Activated T-cell treated with anti-CD3 and anti-CD28 coated beads, Interleukin-2, amount 50 U/mL, for 1 hour (primary cell): Measurements from ENCODE around the gene CACNG4.
"Not testable (repeated sequence)": the region's sequence is repeated elsewhere in the genome, so short reads cannot be mapped to it uniquely, and the experiment has no call there.

ENCODE experiments used
- DNase-seq: peaks from one replicate; pipeline ENCODE4 v3.0.0-alpha.2; 2020

The CACNG4 gene

DNA sequence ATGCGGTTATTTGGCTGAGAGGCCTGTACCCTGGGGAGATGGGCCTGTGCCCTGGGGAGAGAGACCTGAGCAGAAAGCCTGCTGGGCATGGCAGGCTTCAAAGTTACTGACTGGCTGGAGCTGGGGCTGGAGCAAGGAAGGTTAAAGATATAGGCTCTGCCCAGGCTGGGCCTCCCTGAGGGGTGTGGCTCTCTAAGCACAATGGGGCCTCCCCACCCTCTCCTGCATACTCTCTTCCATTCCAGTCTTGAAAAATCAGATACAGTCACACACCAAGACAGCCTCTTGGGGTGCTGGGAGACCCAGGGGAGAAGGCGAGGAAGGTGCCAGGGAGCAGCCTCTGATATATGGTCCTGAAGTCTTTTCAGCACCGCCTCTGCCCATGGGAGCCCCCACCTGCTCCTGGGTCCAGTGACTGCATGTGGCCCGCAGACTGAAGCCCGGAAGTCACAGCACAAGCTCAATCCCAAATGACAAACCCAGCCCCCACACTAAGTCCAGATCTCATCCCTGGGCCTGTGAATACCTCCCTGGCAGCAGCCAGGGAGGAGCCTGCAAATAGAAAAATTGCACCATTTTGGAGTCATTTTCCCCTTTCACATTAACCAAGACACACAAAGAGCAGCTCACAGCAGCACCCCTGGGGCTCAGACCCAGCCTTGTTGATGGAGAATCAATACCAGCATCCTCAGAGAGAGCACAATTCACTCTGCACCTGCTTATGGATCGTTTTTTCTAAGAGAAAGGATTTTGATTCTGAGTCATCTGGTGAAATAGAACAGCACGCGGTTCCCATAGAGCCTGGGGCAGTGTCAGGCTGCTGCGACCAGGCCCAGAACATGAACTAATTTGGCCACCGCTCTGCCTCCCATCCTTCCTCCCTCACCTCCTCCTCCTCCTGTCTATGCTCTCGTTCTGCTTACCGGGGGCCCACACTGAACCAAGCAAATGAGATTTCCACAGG, 54.2 kb downstream of the CACNG4 start:
- DNase-seq = no peak

DNA sequence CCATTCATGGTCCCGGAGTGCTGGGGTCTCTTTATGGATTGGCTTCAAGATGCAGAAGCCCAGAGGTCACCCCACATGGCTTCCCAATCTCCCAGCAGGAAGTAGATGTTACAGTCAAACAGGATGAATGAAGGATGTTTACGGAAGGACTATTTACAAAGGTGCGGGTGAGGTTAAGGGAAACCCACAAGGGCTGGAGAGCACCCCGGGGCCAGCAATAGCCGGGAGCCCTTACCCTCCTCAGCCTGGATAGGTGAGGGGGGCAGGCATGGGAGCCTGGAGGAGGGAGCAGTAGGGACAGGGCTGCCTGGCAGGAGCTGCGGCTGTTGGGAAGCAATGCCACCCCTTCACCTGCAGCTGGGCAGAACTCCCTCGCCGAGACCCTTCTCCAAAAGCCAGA, 55.3 kb downstream of the CACNG4 start:
- no peak for DNase-seq

DNA sequence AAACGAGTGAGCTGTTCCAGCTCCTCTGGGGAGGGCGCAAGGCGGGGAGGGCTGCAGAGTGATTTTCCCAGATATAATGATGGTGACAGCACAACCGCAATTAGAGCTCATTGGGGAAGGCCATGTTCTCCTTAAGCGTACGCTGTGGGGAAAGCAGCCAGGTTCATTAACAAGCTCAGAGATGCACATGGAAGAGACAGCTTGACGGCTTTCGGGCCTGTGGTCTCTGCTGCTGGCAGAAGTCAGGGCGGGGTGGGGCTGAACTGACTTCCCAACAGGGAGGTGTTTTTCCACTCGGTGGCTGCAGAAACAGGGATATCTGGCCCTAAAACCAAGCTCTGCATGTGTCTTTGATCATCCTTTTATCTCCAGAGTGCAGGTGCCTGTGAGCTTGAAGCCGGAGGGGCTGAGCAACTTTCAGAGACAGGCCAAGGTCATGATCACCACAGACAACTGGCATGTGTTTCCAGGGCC, 55.8 kb downstream of the CACNG4 start:
- no peak for DNase-seq

DNA sequence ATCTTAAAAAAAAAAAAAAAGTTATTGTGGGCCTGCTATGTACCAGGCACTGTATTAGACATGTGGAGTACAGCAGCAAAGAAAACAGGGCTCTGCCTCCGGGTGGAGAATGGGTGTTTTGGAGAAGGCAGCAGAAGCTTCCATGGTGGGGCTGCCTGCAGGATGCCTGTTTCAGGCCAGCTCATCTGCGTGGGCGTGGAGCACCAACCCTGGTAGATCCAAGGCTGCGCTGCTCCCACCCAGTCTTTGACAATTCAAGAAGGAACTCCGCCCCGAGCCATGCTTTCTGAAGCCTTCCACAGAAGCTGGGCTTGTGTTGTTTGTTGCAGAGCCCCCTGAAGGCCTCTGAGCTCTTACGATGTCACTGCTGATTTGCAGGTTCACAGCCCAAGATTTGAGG, 56.7 kb downstream of the CACNG4 start:
- no peak for DNase-seq

DNA sequence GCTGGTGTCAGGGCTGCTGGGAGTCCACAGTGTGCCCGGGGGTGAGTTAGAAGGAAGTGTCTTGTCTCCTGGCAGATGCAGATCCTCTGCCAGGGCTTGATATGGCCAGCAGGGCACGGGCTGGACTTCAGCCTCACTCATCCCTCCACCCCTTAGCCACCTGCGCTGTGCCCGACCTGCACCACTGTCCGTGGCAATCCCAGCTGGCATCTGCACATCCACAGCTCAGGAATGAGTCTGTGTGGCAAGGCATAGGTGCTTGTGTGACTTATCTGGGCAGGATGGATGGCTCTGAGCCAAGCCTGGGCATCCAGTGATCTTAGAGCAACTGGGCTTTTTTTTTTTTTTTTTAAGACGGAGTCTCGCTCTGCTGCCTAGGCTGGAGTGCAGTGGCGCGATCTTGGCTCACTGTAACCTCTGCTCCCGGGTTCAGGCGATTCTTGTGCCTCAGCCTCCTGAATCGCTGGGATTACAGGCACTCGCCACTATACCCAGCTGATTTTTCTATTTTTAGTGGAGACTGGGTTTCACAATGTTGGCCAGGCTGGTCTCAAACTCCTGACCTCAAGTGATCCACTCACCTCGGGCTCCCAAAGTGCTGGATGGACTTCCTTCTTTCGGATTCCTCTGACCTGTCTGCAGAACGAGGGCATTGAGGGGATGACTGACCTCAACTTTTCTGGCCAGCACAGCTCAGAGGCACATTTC, 57.4 kb downstream of the CACNG4 start:
- DNase-seq = no peak

DNA sequence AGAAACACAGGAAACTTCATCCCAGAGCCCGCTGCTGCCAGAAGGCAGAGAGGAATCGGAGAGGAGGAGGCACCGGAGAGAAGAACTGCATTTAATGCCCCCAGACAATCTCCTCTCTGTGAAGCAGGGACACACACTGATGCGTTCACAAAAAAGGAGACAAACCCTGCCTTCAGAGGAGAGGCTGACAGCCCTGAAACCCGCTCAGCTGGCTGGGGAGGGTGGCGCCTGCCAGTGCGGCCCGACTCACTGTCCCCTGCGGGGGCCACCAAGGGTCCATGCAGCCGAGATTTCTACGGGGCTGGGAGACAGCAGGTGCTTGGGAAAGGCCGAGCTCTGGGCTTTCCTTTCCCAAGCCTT, 57.9 kb downstream of the CACNG4 start:
- DNase-seq = no peak

DNA sequence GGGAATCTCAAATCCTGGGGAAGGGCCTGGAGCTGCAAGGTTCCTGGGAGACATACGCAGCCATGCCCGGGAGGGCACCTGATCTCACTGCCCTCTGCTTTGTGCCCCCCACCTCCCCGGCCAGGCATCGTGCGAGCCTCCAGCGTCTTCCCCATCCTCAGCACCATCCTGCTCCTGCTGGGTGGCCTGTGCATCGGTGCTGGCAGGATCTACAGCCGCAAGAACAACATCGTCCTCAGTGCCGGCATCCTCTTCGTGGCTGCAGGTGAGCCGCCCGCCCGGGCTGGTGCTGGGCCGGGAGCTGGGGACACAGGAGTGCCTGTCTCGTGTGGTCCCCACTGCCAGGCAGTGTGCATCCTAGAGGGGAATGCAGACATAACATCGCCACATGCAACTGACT, 60.2 kb downstream of the CACNG4 start:
- no peak for DNase-seq

DNA sequence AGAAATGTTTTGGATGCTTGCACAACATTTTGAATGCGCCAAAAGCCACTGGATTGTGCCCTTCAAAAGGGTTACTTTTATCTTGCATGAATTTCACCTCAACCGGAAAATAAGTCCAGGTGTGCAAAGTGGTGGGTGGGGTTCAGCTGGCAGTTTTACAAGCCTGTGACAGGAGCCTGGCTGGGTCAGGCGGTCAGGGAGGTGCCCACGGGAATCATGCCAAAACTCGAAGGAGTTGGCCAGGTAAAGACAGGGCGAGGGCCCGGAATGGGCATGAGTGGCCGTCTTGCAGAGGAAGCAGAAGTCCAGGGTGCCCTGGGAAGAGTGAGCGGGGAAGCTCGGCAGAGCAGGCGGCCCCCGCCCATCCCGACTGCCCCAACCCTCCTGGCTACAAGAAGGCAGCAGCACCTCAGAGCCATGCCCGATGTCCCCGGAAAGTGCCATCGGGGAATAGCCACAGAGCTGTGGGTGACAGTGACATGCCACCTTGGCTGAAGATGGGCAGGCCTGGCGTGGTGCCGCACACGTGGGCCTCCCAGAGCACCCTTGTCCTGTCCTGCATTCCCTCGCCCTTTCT, 60.8 kb downstream of the CACNG4 start:
- DNase-seq = no peak

DNA sequence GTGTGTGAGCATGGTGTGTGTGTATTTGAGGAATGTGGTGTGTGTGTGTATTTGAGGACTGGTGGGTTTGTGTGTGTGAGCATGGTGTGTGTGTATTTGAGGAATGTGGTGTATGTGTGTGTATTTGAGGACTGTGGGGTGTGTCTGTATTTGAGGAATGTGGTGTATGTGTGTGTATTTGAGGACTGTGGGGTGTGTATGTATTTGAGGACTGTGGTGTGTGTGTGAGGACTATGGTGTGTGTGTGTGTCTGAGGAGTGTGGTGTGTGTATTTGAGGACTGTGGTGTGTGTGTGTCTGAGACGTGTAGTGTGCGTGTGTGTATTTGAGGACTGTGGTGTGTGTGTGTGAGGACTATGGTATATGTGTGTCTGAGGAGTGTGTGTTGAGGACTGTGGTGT, 61.8 kb downstream of the CACNG4 start:
- DNase-seq = no peak

DNA sequence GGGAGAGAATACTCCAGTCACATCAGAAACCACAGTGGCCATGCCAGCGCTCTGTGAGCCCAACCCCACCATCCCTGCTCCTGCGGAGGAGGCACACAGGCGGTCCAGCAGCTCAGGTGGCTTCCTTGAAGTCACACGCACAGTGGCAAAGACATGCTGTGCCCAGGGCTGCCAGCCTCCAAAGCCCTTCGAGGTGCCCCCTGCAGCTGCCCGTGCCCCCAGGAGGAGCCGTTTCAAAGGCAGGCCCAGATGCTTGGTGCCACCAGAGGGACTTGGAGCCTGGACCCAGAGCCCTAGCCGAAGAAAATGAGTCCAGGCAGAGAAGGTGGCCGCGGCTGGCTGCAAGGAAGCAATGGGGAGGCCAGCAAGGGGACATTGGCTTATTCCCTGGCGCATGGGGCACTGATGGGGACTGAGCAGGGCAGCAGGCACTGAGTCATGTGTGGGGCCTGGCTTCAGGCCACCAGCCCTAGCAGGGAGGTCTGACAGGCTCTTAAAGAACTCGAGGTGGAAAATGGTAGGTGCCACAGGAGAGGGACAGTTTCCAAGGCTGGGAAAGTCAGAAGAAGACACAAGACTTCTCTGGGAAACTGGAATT, 62.6 kb downstream of the CACNG4 start:
- no peak for DNase-seq

DNA sequence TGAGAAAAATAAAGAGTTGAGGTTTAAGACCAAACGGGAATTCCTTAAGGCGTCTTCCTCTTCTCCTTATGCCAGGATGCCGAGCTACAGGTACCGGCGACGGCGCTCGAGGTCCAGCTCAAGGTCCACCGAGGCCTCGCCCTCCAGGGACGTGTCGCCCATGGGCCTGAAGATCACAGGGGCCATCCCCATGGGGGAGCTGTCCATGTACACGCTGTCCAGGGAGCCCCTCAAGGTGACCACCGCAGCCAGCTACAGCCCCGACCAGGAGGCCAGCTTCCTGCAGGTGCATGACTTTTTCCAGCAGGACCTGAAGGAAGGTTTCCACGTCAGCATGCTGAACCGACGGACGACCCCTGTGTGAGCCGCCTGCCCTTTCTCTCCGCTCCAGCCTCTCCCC, 66.1 kb downstream of the CACNG4 start:
- DNase-seq = no peak

DNA sequence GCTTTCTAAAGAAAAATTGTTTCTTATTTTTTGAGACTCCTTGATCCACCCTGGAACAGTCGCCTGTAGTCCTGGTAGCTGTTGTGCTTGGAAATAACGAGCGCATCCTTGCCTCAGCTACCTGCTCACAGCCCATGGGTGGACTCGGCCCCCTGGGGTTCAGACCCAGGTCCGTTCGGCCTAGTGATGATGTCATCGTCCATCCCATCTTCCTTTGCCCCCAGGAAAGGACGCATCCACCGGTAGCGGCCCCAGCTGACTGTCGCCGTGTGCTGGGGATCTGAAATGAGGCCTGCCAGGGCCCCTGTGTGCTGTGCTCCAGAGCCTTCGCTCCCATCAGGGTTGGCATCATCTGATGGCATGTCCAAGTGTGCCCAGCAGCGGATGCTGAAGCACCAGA, 67.9 kb downstream of the CACNG4 start:
- no peak for DNase-seq

DNA sequence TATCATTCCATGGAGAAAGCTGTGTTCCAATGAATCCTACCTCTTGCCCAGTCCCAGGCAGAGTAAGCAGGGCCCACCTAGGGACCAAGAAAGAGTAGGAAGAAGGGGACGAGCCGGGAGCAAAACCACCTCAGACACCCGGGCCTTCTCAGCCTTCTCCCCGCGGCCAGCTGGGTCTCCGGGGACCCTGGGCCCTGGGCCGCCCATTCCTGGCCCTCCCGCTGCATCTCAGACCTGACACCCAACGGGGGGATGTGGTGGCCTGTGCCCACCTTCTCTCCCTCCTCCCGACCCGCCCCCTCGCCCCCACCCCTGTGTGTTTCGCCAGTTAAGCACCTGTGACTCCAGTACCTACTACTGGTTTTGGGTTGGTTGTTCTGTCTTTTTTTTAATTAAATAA, 68.5 kb downstream of the CACNG4 start:
- no peak for DNase-seq

DNA sequence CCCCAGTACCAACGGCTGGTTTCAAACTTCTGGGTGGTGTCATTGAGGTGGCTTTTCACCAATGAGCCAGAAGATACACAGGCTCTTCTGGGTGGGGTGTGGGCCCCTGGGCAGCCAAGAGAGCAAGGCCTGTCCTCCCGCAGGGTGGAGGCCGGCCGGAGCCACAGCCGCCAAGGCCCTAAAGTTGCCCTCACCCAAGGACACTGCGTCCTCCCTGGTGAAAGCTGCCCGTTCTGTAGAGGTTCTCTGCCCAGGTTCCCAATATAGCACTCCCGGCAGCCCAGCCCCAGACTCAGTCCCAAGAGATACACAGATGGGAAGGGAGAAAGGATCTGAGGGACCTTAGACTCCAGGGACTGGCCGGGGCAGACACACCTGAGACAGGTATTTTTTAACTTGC, 69.1 kb downstream of the CACNG4 start:
- no peak for DNase-seq

DNA sequence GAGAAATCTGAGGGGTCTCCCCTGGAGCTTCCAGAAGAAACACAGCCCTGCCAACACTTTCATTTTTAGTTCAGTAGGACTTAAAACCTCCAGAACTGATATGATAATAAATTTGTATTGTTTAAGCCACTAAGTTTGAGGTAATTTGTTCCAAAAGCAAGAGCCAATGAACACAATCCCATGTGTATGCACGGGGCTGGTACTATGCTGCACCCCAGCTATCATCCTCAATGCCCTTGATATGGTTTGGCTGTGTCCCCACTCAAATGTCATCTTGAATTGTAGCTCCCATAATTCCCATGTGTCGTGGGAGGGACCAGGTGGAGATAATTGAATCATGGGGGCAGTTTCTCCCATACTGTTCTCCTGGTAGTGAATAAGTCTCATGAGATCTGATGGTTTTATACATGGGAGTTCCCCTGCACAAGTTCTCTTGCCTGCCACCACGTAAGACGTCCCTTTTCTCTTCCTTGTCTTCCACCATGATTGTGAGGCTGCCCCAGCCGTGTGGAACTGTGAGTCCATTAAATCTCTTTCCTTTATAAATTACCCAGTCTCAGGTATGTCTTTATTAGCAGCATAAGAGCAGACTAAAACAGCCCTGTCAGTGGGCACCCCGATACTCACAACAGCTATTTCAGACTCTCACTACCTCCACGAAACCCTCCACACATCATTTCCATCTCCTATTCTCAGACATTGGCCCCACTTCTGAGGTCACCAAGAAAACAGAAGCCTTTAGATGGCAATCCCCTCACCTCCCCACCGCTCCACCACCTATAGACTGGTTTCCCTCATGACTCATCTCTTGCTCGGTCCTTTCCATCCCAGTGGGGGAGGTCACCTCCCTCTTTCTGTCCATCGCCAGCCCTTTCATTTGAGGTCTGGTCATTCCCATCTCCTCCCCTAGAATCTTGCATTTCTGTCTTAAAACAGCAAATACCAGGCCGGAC, 70.9 kb downstream of the CACNG4 start:
- no peak for DNase-seq

DNA sequence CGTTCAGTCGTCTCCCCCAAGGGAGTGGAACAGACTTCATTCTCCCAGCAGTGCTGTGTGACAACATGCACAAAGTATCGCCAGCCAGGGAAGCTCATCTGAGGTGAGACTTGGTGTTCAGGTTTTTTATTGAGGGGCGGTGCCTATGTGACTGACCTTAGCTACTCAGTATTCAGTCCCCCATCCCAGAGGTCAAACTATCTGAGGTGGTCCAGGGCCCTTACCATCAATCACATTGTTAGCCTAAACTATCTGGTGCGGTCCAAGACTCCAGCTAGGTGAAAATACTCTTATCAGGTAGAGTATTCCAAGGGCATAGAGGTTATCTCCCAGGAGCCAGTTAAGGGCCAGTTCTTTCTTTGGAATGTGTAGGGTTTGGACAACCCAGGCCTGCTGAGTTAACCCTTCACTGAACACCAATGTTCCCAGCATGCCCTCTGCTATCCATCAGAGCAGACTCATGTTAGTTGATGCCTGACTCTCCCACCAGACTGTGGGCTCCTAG, 74.4 kb downstream of the CACNG4 start:
- DNase-seq = no peak

DNA sequence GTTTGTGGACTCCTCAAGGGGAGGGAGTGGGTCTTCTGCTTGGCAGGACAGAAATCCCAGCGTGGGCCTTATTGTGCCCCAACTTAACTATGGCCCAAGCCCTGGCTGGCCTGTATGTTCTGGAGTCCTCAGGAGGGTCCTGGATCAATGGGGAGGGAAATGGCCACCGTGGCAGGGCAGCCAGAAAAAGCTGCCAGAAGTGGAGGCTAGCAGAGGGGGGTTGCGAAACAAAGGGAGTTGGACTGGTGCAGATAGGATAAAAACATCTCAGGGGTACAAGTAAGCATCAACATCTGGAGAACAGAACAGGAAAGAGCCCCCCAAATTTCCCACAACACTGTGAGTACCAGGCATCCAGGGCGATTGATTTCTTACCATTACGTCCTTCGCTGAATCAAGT, 76.1 kb downstream of the CACNG4 start:
- DNase-seq = no peak

DNA sequence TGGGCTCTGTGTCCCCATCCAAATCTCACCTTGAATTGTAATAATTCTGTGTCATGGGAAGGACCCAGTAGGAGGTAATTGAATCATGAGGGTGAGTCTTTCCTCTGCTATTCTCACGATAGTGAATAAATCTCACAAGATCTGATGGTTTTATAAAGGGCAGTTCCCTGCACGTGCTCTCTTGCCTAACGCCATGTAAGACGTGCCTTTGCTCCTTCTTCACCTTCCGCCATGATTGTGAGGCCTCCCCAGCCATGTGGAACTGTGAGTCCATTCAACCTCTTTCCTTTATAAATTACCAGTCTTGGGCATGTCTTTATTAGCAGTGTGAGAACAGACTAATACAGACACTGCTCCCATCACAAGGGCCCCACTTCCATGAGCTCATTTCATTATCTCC, 76.6 kb downstream of the CACNG4 start:
- DNase-seq = not testable (repeated sequence)

DNA sequence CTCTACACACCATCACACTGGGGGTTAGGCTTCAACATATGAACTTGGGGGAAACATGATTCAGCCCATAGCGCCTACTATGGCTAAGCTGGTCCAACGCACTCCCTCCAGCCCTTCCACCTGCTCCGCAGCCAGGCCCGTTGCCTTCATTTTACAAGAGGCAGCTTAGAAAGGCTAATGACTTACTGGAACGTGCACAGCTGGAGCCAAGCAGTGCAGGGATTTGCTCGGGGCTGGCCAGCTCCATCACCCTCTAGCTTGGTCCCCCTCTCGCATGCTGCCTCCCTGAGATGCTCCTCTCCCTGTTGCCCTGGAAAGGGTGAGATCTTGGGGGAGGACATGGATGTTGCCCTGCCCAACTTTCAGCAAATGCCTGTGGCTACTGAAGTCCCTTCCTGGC, 77.0 kb downstream of the CACNG4 start:
- no peak for DNase-seq

DNA sequence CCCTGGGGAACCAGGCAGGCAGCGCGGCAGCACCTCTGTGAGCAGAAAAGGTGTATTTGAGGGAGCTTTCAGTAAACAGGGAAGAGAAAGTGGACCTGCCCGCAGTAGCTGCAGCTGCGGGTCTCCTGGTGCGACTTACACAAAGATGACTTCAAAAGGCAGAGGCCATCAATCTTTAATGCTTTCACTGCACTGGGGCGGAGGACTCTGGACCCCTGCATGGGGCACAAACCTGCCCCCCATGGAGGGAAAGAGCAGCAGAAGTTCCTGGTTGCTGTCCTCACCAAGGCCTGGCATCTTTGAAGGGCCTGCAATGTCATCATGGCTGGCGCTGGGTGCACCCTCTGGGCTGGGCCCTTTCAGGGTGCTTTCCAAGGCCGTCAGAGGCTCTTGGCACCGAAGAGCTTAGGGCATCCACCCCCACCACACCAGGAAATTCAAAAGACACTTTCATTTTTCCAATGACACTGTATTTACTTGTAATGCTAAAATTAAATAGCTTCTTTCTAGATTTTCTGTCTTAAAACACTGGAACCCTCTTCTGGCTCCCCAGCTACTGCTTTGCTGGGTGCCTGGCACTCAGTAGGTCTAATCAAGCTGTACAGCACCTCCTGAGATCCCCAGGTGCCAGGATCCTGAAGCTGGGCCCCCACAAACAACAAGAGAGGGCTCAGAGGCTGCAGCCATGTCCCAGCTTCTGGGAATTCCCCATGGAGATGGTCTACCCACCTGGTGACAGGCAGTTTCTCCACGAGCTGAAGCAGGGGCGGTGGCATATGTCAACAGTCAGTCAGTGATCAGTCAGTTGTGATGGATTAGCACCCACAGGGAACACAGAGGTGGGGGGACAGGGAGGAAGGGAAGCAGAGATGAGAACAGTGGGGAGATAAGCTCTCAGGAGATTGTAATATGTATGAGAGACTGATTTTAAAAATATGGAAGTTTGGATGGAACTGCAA, 77.7 kb downstream of the CACNG4 start:
- no peak for DNase-seq

DNA sequence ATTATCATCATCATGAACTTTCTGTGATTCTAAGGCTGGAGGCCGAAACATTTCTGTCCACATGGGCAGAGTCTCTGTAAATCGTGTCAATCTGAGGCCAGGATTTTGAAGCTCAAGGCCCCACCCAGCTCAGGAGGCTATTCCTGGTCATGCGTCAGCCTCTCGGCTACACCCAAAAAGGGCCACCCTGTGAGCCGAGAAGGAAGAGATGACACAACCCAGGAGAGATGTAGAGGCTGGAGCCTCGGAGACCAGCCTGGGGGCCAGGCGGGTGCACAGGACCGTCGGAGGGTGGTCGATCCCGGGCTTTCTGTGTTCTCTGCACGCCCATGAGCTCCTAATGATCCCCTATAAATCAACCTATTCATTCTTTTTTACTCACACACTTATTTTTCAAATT, 78.8 kb downstream of the CACNG4 start:
- no peak for DNase-seq
